ENCODE measurements around the gene AP5B1.

GRCh38 chr11:65811764-65812475 lies 31.1 kb upstream of the AP5B1 start:
- TF ChIP-seq CTCF (IDR thresholded peaks at IDR 0.05) (no peak), EZH2 (IDR thresholded peaks at IDR 0.05) (no peak), EZH2phosphoT487 (IDR thresholded peaks at IDR 0.05) (no peak)
